HG03108 (cell line): ENCODE measurements around the gene VDR.

Source experiments
- ATAC-seq: cut with Tn5 transposase; IDR thresholded peaks from one replicate; pipeline ENCODE4 v1.9.1; 2021; ENCODE audit warnings: moderate library complexity; ENCODE audit not compliant: unreplicated experiment

The VDR gene

GRCh38 chr12:47894652-47895051 is 10.1 kb downstream of the VDR start:
- ATAC-seq: no peak

- ATAC-seq: no peak
Observed at GRCh38 chr12:47894068-47894467, 10.7 kb downstream of the VDR start.

- no peak for ATAC-seq
Observed at GRCh38 chr12:47892819-47893218, 12.0 kb downstream of the VDR start.

GRCh38 chr12:47891356-47891755 is 13.4 kb downstream of the VDR start:
- no peak for ATAC-seq

- ATAC-seq: no peak
Observed at GRCh38 chr12:47889040-47889439, 15.8 kb downstream of the VDR start.

- no peak for ATAC-seq
Observed at GRCh38 chr12:47888153-47888819, 16.5 kb downstream of the VDR start.

DNA sequence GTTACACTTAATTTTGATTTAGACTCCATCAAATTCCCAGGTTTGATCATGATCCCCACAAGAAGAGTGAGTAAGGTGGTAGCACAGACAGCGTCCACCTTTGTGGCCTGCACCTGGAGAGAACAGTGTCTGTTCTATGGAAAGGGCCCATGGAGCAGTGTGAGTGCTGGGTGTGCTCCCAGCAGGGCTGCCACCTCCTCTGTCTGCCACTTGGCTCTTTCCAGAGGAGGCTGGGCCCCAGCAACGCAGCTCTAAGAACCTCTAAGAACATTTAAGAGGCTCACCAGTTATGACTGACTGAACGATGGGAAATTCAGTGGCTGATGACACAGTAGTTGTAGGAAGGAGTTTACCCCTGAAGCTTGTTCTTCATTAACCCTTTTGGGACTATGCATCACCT is 17.3 kb downstream of the VDR start:
- ATAC-seq: no peak

DNA sequence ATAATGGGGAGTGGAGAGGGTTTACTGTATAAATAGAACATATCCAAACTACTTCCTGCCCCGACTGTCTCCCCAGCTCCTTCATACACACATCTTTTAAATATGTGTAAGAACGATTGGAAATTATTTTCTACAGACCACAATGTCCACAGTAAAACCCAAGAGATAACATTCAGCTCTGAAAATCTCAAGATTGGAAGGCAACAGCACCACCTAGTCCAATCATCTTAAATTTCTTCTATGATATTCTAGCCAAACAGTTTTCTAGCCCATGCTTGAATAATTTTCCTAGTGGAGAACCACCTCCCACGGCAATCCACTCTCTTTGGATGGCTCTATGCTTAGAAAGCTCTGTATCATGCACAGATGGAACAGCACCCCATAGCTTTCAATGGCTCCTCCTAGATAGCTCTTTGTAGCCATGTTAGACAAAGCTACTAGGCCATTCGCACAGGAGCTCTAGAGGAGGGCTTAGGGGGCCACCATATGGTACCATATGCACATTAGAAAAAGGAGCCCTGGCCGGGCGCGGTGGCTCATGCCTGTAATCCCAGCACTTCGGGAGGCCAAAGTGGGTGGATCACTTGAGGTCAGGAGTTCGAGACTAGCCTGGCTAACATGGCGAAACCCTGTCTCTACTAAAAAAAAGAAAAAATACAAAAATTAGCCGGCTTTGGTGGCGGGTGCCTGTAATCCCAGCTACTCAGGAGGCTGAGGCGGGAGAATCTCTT is 18.1 kb downstream of the VDR start:
- ATAC-seq: no peak

DNA sequence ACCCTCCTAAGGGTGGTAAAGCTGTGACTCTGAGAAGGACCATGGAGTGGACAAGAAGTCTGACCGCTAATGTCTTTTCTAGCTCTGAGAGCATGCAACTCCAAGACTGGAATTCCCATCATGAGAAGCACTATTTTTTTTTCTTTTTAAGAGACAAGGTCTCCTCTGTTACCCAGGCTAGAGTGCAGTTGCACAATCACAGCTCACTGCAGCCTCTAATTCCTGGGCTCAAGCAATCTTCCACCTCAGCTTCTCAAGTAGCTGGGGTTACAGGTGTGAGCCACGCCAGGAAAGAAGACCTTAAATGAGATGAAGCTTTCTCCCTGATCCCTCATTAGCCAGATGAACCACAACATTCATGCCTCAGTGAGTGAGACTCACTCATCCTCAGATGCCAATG is 19.2 kb downstream of the VDR start:
- no peak for ATAC-seq

DNA sequence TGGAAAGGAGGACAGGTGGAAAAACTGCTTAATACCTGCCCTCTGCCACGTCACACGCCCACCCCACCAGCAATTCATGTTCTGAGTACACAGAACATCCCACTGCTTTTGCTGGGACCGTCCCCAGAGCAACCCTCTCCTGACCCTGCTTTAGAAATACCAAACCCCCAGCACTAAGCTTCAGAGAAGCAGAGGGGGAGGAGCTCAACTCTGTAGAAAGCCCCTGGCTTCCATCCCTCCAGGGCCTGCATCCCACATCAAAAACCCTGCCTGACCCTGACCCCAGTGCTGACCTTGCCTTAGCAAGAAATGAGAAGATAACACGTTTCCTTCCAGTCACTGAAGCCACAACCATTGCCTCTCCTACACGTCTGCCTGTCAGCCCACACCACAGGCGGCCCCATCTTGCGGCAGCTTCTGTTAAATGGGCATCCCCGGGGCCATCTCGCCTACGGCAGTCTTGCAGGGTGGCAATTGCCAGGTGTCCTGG is 19.7 kb downstream of the VDR start:
- peak; percentile 41 for ATAC-seq

GRCh38 chr12:47884501-47884900 is 20.3 kb downstream of the VDR start:
- no peak for ATAC-seq

GRCh38 chr12:47883663-47884195 is 21.1 kb downstream of the VDR start:
- ATAC-seq: no peak

GRCh38 chr12:47882781-47883546 is 21.8 kb downstream of the VDR start:
- ATAC-seq: peak; percentile 80

DNA sequence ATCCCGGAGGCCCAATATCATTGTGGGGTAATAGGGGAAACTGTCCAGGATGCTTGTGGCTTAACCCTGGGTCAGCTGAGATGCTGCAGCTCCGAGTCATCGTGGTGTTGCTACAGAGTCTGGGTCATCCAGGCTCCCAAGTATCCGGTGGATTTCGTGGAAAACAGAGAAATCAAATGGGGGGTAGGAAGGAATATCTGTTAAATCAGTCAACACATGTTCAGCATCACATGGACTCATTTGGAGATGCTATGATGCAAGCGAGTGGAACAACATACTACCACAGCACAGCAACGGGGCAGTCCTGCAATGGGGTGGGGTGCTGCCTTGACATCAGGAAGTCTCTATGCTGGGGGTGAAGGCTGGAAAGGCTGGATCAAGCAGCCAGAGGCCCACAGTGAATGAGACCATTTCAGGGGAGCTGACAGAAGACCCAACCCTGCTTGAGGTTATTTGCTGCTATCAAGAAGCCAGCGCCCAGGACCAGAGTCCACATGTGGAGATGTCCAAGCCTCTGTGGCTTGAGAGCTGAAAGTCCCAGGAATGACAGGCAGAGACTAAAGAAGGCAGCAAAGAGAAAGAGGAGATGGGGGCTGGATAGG is 22.9 kb downstream of the VDR start:
- ATAC-seq: no peak

GRCh38 chr12:47881051-47881450 is 23.7 kb downstream of the VDR start:
- ATAC-seq: no peak

DNA sequence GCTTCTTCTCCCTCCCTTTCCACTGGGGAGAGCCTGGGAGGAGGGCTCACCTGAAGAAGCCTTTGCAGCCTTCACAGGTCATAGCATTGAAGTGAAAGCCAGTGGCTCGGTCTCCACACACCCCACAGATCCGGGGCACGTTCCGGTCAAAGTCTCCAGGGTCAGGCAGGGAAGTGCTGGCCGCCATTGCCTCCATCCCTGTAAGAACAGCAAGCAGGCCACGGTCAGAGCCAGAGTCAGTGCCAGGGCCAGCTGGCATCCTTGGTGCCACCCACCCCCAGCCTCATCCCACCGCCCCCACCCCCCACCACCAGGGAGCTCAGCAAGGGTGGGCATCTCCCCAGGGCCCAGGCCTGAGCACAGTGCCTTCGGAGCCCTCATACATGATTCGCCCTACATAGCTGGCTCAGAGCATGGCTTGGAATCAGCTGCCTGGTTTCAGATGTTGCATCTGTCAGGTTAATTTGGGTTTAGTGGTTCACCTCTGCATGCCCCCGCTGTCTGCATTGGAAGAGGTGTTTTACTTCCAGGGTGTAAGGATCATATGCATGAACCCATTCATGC is 25.8 kb downstream of the VDR start:
- no peak for ATAC-seq

GRCh38 chr12:47878293-47878917 is 26.4 kb downstream of the VDR start:
- ATAC-seq: no peak

DNA sequence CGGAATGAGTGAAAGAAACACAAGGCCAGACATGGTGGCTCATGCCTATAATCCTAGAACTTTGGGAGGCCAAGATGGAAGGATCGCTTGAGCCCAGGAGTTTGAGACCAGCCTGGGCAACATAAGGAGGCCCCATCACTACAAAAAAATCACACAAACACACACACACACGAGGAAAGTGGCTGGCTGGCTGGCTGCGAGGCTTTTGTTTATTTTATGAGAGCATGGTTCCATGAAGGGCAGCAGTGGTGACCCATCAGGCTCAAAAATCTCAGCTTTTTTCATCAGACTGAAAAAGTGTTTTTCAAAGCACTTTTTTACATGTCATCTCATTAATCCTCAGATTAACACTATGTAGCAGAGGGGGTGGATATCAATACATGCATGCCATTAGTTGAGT is 27.7 kb downstream of the VDR start:
- no peak for ATAC-seq

- no peak for ATAC-seq
Observed at GRCh38 chr12:47876440-47876960, 28.3 kb downstream of the VDR start.
